ENCODE measurements around the gene PARVA.

DNA sequence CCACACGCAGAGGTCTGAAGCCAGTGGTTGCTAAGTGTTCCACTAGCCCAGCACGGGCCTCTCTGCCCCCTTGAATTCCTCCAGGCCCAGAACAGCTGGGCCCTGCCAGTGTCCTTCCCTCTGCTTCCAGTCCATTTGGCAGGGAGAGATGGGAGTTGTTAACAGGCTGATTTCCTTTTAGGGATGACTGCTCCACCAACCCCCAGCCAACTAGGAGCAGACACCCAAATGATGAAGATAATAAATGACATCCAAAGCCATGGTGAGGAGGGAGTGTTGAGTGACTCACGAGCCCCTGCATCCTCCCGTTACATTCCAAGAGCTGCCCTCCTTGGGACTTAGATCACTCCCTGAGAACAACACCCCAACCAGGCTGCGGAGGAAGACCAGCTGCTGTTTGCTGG lies 20.6 kb downstream of the PARVA start:
- TF ChIP-seq POLR2AphosphoS5 (IDR thresholded peaks at IDR 0.05; ENCODE audit: low read depth, low read length): no peak
- no peak for TF ChIP-seq POLR2A (IDR thresholded peaks at IDR 0.05; ENCODE audit: low read depth, low read length)
